HG02885 (cell line): ENCODE measurements around the gene FSHR.

Source experiments
- ATAC-seq: cut with Tn5 transposase; IDR thresholded peaks from one replicate; pipeline ENCODE4 v1.9.1; 2021; ENCODE audit warnings: mild to moderate bottlenecking; ENCODE audit not compliant: unreplicated experiment, poor library complexity

FSHR gene

GRCh38 chr2:48979691-48980090, 174.6 kb downstream of the FSHR start:
- ATAC-seq, result no peak

DNA sequence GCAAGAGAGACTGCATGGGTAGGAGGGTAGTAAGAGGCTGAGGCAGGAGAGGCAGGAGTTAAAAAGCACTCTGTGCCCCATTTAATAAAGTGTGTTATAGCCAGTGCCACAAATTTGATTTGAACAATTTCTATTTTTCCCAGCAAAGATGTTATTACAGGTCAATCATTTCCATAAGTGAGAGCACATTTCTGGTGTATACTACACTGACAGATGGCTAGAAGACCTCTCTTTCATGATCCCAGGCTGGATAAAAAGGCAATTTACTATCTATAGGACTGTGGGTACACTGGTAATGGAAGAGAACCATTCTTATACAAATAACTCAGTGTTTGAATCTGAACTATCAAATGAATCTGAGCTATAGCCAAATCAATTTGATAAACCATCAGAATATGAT, 176.2 kb downstream of the FSHR start:
- ATAC-seq, result no peak

DNA sequence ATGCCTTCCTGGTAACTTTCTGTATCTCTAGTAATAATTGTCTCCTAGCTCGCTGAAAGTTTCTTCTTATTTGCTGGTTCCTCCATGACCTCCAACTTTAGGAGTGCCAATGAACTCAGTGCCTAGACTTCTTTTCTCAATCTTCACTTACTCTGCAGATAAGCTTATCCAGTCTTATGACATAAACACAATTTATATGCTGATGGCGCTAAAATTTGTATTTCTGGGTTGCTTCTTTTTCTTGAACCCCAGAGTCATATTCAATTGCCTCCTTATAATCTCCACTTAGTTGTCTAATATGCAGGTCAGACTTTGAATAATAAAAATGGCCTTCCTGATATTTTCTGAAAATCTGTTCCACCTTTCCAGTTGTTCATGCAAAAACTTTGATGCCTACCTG, 182.5 kb downstream of the FSHR start:
- no peak for ATAC-seq

DNA sequence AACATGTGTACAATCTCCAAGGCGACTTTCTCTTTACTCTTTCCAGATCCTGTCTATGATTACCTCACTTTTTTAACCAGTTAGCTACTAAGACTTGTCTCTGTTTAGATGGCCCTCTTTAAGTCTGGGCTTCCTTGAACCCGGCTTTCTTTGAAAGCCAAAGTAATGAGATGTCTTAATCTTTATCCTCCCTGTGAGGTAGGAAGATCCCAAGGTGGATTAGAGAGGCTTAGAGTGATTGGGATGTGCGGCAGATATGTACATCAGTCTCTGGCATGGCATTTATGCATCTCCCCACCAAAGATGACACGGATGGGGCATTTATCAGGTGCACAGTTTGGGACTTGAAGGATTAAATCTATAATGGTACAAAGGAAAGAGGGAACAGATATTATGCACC, 186.3 kb downstream of the FSHR start:
- ATAC-seq, result no peak

DNA sequence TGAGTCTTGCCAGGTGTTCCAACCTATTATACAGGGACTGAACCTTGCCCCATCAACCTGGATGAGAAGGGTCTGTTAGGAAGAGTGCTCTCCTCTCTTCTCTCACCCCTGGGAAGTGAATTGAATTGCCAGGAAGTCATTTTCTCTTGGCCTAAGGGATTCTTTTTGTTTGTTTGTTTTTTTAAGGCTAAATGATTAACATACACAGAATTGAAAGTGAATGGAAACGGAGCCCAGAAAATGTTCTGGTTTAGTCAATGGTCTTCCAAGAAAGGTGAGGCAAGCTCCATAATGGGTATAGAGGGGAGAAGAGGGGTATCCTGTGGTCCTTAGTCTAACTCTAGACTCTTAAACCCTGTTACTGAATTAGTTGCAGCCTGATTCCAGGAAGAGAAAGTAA, 189.1 kb downstream of the FSHR start:
- ATAC-seq, result no peak

DNA sequence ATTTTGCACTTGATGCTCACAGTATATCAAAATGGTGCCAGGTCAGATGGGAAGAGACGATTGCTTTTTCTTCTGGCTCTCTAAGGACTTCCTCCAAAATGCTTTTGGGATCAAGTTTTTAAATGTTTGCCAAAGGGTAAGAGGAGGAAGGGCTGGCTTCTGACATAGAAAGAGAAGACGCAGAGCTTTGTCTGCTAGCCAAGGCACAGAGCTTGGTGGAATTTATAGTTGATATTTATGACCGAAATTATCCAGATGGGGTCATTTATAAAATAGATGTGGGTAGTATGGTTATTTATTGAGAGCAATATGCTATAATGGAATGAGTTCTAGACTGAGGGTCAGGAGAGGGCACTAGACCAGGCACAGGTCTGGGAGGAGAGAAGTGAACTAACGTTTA, 193.3 kb downstream of the FSHR start:
- no peak for ATAC-seq

- no peak for ATAC-seq
Measured at GRCh38 chr2:48954935-48955334, 199.4 kb downstream of the FSHR start.

DNA sequence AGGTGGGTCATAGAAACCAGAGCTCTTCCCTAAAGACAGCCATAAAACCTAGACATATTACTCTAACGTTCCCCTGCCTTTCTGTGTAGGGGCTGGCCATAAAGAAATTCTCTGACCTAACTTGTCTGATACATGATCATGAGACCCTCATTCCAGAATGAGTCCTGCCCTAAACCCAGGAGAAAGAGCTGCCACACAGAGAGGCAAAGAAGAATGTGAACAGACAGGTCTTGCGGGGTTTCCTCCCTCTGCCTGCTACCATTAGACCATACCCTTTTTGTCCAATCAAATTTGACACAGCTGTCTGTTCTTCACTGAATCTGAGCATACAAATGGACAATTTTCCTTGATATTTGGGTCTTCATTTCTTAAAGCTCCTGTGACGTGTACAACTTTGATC, 200.0 kb downstream of the FSHR start:
- ATAC-seq, result no peak

- no peak for ATAC-seq
Measured at GRCh38 chr2:48952614-48953013, 201.7 kb downstream of the FSHR start.

- ATAC-seq, result no peak
Measured at GRCh38 chr2:48952143-48952542, 202.2 kb downstream of the FSHR start.

GRCh38 chr2:48948400-48949125, 205.8 kb downstream of the FSHR start:
- ATAC-seq, result no peak

DNA sequence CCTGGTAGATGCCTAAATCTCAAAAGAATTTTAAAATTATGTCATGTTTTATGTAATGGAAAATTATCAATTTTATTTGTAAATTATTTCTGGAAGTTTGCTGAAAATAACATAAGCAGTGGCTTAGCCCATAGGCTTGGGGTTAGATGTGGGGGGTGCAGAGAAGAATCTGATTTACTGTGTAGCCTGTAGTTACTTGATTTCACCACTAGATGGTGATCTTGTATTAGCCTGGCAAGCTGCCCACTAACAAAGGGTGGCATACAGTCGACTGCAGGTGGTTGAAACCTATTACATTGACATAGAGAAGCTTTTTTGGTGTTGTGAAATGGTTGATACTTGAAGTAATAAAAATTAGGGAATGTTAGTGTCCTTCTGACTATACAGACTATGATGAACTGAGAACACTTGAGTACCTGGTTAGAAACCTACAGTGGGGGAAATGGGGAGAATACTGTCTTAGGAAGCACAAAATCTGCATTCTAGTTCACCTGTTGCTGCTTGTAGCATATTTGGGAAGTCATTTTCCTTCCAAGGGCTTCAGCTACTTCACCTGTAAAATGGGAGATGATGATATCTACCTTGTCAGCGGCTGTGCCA, 207.8 kb downstream of the FSHR start:
- peak; percentile 90 for ATAC-seq

DNA sequence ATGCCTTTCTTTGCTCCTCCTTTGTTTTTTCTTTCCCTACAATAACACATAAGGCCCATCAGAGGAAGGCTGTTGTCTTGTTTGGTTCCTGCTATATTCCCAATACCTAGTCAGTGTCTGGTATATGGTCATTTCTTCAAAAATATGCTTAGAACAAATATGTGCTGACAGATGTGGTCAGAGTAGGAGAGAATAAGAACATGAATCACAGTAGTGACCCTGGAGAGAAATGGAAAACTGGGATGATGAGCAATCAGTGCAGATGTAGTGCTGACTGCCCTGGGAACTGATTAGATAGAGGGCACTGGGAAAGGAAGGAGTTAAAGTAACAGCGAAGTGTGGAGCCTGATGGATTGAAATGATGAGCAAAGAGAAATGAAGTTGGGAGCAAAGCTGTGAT, 209.4 kb downstream of the FSHR start:
- no peak for ATAC-seq

DNA sequence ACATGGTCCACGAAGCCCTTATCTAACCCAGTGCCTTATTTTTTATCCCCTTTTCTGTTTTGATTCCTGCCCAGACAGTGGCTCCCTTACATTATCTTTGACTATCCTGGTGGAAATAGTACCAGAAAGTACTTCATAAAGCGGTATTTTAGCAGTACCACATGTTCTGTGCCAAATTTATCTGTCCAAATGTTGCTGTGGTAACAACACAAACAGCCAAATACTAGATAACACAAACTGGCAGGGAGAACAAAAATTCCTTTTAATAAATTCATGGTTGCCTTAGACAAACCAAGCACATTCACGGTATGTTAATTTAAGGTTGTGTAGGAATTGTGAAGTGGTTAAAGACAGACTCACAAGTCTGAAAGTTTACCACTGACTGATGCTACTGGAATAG, 210.9 kb downstream of the FSHR start:
- no peak for ATAC-seq

DNA sequence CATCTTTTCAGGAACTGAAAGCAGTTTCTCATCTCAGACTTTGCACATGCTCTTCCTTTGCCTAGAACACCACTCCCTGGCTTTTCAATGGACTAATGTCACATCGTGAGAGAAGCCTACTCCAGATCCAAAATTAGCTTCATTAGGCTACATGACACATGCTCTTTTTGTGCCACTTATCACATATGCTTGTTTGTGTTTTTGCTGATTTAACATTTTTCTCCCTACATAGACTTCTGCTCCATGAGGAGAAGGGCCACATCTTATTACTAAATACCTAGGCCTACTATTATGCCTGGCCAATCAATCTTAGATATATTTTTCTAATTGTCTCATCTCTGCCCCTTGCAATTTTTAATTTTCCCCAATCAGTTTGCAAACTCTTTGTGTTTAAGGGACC, 212.4 kb downstream of the FSHR start:
- ATAC-seq, result no peak

GRCh38 chr2:48941456-48941855, 212.9 kb downstream of the FSHR start:
- ATAC-seq, result no peak

- ATAC-seq, result no peak
Measured at GRCh38 chr2:48940606-48941005, 213.7 kb downstream of the FSHR start.

- no peak for ATAC-seq
Measured at GRCh38 chr2:48939232-48939631, 215.1 kb downstream of the FSHR start.

- ATAC-seq, result no peak
Measured at GRCh38 chr2:48938231-48938630, 216.1 kb downstream of the FSHR start.

DNA sequence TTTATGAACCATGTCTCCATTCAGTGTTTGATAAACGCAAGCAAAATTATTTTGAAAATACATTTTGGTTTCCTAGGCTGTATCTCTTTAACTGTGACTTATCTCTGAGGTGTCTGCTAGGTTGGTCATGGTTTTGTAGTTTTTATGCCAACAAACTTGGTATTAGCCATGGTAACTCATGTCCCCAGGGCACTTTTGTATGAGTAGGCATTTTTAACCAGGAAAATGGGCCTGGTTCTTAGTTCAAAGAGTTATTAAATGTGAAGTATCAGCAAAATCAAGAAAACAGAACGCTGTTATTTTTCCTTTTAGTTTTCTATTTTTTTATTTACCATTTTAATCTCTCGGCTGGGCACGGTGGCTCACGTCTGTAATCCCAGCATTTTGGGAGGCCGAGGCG, 219.5 kb downstream of the FSHR start:
- ATAC-seq, result no peak

DNA sequence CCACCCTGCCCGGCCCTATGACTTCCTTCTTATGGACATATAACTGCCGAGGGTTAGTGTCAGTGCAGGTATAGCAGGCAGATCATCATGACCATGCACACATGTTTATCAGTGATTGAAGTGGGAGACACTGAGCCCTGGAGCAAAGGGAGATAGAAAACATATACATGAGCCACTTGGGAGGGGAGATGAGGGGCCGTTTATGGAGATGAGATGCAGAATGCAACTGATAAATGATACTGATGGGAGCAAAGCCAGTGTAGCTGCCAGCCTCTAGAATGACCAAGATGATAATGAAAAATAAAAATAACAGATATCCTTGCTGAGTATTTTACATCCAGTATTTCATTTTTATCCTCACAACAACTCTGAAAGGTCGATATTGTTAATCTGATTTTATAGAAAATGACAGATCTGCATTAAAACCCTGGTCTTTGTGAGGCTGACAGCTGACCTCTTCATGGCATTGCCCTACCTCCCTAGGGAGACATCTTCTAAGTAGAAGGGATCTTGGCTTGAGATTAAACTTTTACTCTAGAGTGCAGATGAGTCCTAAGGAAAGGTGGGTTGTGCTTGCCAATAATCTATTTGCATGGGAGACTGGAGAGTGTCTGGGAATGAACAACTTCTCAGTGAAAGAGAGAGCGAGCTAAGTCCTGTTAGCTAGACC, 220.4 kb downstream of the FSHR start:
- ATAC-seq, result no peak

DNA sequence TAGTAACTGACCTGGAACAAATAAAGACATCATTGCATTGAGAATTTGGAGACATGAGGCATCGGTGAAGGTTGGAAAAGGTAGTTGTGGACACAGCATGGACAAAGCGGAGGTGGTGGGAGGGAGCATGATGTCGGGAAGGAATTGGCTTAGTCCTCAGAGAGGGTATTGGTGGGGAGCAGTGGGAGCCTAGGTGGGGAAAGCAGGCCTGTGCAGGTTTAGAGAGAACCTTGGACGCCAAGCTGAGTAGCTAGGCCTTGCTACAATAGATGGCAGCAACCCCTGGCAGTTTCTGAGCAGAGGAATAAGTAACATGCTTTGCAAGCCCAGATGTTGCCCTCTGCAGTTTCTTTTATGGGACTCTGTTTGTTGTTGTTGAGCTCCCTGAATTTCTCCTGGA, 221.6 kb downstream of the FSHR start:
- no peak for ATAC-seq
